NCI-H2029 (cell line): ENCODE results near the gene DMD.

ENCODE experiments used
- DNase-seq: peaks from one replicate; lab custom pipeline; 2025; lab: John Stamatoyannopoulos, UW

Gene DMD

DNA sequence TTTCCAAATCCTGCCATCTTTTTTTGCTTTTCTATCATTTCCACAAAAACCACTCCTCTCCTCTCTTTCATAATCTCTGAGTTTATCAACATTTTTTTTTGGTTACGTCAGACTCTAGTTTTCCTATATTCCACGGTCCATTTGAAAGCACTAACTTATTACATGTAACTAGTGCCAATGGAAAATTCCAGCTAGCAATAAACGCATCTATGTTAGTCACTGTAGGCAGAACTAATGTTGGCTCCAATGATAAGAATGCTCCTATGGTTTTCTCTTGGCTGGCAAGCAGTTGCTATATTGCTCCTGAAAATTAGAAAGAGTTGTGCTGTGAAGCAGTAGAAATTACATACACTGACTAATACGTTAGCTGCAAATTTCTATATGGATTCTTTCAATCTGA is 1504.9 kb downstream of the DMD start:
- DNase-seq, result no peak

GRCh38 chrX:31705816-31706215 is 1505.5 kb downstream of the DMD start:
- DNase-seq, result no peak

- no peak for DNase-seq
Measured at GRCh38 chrX:31704938-31705337, 1506.4 kb downstream of the DMD start.

DNA sequence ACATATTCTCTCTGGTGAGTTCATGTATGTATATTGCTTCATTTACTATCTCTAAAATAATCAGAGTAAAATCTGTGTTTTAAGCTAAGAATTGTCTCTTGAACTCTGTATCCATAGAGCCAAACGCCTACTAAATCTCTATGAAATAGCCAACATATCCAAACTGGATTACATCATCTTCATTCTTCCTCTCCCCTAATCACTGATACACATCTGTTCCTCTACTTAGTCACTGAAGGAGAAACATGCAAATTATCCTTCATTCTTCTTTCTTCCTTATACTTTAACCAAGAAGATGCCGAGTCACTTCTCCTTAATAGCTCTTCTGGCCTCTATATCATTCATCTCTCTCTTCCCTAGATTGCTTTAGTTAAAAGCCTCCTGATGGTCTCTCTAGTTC is 1509.1 kb downstream of the DMD start:
- no peak for DNase-seq

DNA sequence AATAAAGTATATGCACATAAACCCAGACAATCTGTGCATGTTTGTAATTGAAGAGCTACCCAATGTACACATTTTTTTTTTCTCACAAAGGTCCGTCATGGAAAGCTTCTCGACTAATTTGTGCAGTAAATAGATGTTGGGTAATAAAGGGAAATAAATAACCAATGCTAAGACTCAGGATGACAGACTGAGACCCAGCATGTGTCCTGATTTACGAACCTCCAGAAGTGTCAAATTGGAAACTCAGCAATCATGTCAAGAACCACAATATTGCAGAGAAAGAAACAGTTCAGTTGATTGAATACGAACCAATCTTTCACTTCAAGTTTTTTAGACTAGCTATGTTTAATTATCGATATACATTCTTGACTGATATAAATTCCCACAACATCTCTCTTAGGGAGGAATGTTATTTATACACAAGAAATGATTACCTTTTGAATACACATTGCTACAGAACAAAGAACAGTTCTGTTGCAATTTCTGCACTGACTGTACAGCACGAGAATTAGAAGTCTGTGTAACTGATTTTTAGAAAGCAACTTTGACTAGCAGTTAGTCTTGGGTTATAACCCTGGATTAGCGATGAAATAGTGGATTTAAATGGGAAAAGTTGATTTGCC is 1513.9 kb downstream of the DMD start:
- DNase-seq, result no peak

DNA sequence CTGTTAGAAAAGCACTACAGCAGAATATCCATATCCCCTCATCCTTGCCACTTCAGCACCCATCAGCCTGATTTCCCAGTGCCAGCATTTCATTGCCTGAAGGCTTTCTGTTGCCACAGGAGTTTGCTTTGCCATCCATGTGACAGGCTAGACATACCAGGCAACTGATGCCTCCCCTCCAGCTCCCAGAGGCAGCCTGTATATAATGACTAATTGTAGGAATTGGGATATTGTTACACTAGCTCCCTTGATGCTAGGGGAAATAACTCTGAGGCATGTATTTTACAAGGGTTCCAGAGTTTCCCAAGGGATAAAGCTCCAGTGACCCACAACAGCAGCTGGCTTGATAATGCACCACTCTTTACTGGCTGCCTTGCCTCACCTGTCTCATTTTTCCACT is 1531.5 kb downstream of the DMD start:
- DNase-seq, result no peak

DNA sequence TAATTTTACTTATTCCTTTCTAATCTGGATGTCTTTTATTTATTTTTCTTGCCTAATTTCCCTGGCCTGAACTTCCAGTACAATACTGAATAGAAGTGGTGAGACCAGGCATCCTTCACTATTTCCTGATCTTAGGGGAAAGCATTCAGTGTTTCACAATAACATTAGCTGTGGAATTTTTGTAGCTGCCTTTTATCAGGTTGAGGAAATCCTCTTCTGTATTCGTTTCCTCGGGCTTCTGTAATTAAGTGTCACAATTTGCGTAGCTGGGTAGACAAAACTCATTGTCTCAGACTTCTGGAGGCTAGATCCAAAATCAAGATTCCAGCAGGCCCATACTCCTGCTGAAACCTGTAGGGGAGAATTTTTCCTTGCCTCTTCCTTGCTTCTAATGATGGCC is 1541.1 kb downstream of the DMD start:
- no peak for DNase-seq

- DNase-seq, result no peak
Measured at GRCh38 chrX:31665454-31665853, 1545.9 kb downstream of the DMD start.

GRCh38 chrX:31663172-31663571 is 1548.2 kb downstream of the DMD start:
- DNase-seq, result no peak

DNA sequence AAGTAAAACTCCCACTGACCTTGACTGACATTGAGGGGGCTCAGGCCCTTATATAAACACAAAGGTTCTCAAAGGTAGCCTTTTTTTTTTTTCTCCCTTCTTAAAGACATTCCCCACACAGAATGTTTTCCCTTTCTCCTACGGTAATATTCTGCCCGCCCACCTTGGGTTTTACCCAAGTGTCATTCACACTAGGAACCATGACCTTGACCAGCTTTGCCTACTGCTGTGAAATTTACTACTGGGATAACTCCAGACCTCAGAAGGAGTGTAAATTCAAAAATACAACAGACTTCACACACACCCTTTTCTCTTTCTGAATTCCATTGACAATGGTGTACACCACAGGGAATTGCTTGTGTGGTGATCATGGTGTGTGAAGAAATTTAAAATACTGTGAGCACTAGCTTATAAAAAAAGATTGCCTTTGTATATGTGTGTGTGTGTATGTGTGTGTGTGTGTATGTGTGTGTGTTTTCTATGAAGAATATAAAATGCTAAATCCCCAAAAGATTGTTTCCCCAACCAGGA is 1550.0 kb downstream of the DMD start:
- DNase-seq, result no peak

DNA sequence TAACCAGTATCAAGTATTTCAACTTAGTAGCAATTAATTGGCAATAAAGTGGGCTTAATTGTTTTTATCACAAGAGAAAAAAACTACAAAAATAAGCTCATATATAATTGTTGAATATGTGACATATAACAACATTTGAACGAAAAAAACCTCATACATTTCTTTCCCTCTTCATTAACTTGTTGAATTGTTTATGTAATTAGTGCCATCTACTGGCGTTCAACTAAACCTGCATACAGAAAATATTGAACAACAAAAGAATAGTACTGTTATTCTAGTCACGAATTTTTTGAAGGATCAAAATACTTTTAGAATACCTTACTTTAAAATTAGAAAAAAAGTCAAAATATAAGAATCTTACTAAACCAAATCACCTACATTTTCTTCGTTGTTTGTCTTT is 1553.0 kb downstream of the DMD start:
- DNase-seq, result no peak

DNA sequence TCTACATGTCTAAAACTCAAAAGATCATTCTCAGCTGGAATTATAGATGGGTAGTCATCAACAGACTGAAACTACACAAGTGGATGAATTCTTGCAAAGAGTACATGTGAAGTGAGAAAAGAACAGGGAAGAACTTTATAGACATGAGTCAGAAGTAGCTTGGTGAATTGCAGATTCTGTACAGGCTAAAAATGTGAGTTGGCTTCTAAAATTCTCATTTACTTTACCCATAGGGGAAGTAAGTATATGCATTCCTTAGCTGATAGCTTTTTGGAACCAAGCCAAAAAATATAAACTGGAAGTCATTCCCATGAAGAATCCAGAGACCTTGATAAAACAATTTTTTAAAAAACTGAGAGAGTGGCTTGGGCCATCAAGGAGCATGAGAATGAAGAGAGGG is 1555.3 kb downstream of the DMD start:
- DNase-seq, result no peak

DNA sequence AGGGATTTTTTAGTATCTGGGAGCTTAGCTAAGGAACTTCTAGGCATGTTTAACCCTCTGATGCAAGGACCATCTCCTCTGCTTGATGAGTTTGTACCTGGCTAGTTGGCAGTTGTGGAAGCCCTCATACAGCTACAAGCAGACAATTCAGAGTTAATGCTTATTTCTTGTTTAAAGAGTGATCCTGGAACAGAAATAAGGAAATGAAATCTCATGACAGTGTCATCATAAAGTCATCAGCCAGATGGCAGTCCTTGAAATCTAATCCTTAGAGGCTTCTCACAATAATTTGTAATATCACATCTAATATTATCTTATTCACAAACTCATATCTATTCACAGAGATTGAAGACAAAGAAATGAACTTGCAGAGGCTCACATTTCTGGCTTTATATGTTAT is 1557.9 kb downstream of the DMD start:
- DNase-seq, result no peak

DNA sequence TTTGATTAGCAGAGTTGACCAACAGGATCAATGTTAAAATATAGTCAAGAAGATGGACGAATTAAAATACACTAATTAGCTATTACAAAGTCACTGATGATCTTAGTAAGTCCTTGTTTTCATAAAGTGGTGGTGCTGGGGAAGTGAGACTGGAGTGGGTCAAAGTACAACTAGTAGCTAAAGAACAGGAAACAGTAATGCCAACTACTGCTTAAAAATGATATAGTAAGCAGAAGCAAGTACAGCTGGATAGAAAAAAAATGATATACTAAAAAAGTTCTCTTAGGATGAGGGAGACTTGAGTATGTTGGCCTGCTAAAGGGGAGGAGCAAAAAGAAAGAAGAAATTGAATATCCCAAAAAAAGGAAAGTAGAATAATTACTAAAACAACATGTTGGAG is 1558.7 kb downstream of the DMD start:
- no peak for DNase-seq

GRCh38 chrX:31649201-31649600 is 1562.1 kb downstream of the DMD start:
- no peak for DNase-seq

- DNase-seq, result no peak
Measured at GRCh38 chrX:31633349-31633748, 1578.0 kb downstream of the DMD start.

DNA sequence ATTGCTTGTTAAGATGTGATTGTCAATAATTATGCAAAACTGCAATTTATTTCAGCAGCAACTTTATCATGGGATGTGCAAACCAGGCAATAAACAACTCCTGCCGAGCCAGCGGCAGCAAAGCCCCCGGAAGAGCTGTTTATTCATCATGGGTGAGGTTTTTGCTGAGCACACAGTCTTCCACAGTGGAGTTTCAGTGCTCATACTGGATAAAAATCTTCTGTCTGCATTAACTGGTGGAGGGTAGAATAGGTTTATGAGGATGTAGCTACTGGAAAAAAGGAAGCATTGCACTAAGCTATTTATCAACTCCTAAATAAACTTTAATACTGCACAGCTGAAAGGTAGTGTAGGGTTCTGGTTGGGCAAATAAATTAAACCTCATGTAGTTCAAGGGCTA is 1582.2 kb downstream of the DMD start:
- DNase-seq, result no peak

DNA sequence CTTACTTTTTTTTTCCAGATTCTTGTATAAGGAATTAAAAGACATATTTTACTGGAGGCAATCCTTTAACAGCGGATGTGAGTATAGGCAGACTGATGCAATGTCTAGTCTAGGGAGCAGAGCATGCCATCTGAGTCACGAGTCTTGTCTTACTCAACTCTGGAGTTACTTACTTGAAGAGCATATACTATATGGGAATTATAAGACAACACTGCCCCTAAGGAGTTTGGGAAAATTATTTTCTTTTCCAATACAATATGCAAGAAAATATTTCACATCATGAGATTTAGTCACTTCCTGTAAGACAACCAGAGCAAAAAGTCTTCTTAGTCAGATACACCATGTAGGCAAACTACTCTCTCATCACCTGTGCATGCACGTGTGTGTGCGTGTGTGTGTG is 1602.2 kb downstream of the DMD start:
- no peak for DNase-seq

- no peak for DNase-seq
Measured at GRCh38 chrX:31608638-31609037, 1602.7 kb downstream of the DMD start.

GRCh38 chrX:31606771-31607170 is 1604.6 kb downstream of the DMD start:
- DNase-seq, result no peak

GRCh38 chrX:31604629-31605221 is 1606.6 kb downstream of the DMD start:
- DNase-seq, result no peak

- DNase-seq, result no peak
Measured at GRCh38 chrX:31603411-31604120, 1607.8 kb downstream of the DMD start.

GRCh38 chrX:31600823-31601222 is 1610.5 kb downstream of the DMD start:
- DNase-seq, result no peak
